DMS 273 treated with DMSO at 0.1 percent for 48 hours (cell line): ENCODE results near the gene RNU6-9.

ENCODE experiments used
- DNase-seq: peaks from one replicate; lab custom pipeline; 2025; lab: John Stamatoyannopoulos, UW

Gene RNU6-9

DNA sequence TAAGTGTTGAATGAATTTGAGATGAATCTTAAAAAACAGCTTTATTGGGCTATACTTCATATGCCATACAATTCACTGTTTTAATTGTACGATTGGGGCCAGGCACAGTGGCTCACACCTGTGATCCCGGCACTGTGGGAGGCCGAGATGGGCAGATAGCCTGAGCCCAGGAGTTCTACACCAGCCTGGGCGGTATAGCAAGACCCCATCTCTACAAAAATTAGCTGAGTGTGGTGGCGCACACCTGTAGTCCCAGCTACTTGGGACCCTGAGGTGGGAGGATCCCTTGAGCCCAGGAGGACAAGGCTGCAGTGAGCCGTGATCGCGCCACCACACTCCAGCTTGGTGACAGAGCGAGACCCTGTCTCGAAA is 42.9 kb downstream of the RNU6-9 start:
- no peak for DNase-seq

DNA sequence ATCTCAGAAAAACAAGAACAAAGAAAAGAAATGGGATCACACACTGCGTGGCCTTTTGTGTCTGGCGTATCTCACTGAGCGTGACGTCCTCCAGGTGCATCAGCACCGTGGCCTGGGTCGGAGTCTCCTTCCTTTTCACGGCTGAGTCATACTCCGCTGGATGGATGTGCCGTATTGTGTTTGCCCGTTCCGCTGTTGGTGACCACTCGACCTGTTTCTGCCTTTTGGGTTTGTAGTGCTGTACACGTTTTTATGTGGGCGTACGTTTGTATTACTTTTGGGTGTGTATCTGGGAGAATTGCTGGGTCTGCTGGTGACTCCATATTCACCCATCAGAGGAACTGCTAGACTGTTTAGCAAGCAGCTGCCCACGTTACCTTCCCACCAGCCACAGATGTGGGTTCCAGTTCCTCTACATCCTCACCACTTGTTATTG is 44.0 kb downstream of the RNU6-9 start:
- no peak for DNase-seq

DNA sequence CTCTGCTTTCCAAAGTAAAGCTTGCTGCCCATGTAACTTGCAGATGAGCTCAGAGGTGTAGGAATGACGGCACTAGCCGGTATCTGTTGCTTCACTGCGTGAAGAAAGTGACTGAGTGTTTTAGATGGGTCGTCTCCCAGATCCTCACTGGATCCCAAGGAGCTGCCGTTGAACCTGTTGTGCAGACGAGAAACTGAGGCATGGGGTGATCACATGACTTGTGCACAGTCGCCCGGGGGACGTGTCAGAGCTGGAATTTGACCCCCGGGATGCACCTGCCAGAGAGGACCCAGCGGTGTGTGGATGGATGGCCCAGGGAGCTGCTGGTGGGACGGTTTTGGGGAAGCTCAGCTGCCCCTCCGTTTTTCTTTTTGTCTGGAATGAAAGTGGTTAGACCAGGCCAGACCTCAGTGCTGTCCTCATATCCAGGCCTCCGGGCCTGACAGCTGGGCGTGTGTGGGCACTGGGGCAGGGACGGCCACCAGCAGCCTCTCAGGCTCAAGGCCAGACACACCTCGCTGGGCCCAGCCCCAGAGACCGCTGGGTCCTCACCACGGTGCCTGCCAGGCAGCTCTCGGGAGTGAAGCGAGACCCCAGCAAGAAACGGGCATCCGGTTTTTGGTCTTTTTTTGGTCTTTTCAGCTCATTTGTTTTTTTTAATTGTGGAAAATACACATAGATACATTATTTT is 45.1 kb downstream of the RNU6-9 start:
- no peak for DNase-seq

DNA sequence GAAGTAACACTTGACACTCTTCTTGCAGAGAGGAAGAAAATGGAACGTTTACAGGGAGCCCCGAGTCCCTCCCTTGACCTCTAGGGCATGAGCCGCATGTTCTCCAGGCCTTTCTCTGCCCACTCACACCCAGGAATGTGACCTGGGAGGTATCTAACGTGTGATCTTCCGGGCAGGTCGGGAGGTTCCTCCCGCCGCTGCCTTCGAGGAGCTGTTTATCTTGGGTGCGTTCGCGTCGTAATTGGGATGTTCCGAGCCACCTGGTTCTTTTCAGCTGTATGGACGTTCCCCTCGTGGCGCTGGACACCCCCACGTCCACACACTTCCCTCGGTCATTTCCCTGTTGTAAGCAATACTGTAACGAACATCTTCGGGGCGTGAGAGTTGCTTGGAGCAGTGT is 46.2 kb downstream of the RNU6-9 start:
- DNase-seq = no peak

DNA sequence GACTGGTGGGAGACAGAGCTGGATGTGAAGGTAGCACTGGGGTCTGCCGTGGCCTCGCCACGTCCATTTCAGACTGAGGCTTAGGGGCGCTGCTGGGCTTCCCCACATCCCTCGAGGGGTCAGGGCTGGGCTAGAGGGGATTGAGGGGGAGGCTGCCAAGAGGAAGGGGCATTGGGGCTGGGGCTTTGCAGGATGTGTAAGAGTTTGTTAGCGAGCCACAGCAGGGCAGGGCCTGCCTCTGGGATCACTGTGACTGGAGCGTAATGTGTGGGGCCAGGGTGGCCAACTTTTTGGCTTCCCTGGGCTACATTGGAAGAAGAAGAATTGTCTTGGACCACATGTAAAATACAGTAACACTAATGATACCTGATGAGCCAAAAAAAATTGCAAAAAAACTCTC is 46.6 kb downstream of the RNU6-9 start:
- no peak for DNase-seq

DNA sequence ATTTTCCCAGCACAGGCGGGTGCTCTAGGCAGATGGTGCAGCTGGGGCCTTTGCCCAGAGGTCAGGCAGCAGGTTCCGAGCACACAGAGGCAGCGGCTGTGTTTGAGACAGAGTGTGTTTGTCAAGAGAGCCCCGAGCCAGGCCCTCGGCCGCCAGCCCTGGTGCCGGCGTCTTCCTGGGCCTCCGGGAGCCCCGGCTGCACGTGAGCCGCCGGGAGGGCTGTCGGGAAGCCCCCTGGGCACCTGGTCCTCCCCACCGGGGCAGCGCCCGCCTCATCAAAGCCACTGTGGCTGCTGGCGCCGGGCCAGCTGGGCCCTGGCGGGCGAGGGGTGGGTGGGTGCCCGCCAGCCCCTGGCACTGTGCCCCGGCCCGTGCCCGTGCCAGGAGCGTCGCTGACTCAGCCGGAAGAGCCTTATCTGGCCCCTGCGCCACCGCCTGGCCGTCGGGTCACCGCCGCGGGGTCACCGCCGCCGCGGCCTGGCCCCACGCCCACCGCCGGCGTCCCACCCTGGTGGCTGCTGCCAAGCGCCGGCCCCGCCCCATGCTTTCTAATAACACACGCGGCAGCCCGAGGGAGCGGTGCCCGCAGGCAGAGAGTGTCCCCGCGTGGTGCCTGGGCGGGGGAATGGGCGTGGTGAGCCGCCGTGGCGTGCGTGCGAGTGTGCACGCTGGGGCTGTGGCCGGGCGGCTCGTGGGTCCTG is 47.5 kb downstream of the RNU6-9 start:
- peak; percentile 82 for DNase-seq

DNA sequence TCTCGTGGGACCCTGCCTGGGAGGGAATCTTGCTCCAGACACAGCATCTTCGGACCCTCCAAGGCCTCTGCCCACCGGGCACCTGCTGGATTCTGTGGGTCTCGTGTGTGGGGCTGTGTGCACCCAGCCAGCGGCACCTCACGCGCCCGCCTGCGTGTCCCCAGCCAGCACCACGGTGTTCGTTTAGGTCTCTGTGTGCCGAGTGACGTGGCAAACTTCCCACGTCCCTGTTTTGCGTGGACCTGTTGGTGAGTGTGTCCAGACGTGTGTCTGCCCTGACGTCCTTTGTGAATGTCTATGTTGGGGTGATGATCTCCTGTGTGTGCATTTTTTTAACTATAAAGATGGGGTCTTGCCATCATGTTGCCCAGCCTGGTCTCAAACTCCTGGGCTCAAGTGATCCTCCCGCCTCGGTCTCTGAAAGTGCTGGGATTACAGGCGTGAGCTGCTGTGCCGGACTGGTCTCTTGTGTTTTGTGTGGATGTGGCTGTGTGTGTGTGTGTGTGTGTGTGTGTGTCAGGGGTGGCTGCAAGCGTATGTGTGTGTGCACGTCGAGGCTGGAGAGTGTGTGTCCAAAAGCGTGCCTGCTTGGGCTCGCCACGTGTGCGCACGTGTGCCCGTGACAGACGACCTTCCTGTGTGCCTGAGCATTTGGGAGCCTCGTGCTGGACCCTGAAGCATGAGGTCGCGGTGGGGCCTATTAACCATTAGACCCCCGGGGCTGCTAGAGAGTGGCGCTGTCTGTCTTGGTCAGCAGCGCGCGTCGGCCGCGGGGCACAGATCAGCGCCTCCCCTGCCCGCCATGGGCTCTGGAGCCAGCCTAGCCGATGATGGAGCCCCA is 48.2 kb downstream of the RNU6-9 start:
- DNase-seq = no peak

DNA sequence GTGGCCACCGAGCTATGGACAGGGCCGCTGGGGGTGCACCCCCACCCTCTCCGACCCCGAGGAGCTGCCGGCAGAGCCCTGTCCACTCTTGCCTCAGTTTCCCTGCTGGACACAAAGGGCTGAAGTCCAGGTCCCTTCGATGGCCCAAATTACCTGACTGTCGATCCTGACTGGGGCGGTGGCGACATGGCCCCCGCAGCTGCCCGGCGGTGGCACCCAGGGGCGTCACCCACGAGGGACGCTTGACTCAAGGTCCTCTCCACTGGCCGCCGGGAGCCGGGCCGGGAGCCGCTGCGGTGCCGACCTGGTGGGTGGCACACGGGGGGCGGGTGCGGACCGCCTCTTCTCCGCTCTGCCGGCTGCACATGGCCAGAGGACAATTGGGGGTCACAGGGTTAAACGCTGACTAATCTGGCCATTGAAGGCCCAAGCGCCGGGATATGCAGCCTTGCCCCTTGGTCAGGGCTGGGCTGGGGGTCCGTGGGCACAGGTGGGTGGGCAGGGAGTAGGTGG is 48.9 kb downstream of the RNU6-9 start:
- DNase-seq = no peak
